Central memory CD8-positive, alpha-beta T cell (primary cell): Measurements from ENCODE around the gene TUB.

Experiments used
- ATAC-seq: fragments of 150-1000 bp; cut with Tn5 transposase; replicated peaks from 2 replicates; pipeline ENCODE4 v1.10.0; 2022; ENCODE audit warnings: mild to moderate bottlenecking, moderate FRiP score, moderate number of reproducible peaks; ENCODE audit not compliant: poor library complexity, severe bottlenecking; ENCODE audit errors: extremely low read depth
- DNase-seq, 2 donors: peaks; one replicate each; pipeline ENCODE4 v3.0.0; 2021; ENCODE audit warnings: low spot score in 2 of 2
- H3K27ac Mint-ChIP-seq: one replicate; pipeline ENCODE4 v1.8.0; 2022; ENCODE audit warnings: low read depth, mild to moderate bottlenecking, moderate library complexity, mixed read lengths
- H3K27me3 Mint-ChIP-seq: one replicate; pipeline ENCODE4 v1.8.0; 2022; ENCODE audit warnings: mixed read lengths
- H3K36me3 Mint-ChIP-seq: one replicate; pipeline ENCODE4 v1.8.0; 2022; ENCODE audit warnings: mild to moderate bottlenecking, moderate library complexity, mixed read lengths; ENCODE audit not compliant: insufficient read depth
- H3K4me1 Mint-ChIP-seq: one replicate; pipeline ENCODE4 v1.8.0; 2022; ENCODE audit warnings: mixed read lengths
- H3K4me3 Mint-ChIP-seq: one replicate; pipeline ENCODE4 v1.8.0; 2022; ENCODE audit warnings: mild to moderate bottlenecking, moderate library complexity, mixed read lengths
- H3K9me3 Mint-ChIP-seq: one replicate; pipeline ENCODE4 v1.8.0; 2022; ENCODE audit warnings: mixed read lengths

The TUB gene

GRCh38 chr11:8100158-8100557, 19.1 kb downstream of the TUB start:
- Mint-ChIP-seq H3K27ac (no peak overlapping the region), H3K27me3 (no peaks in the 10 kb centered on the region), H3K4me1 (no peaks in the 10 kb centered on the region), H3K4me3 (no peak overlapping the region), H3K36me3 (no peaks in the 10 kb centered on the region), H3K9me3 (no peaks in the 10 kb centered on the region)
- DNase-seq (peak in 1 of 2 donors; percentile 8), ATAC-seq (no peak)

GRCh38 chr11:8100605-8101004, 19.6 kb downstream of the TUB start:
- DNase-seq (no peak), ATAC-seq (no peak)
- no peaks in the 10 kb centered on the region for H3K9me3 Mint-ChIP-seq
- no peak overlapping the region for H3K27ac Mint-ChIP-seq
- H3K4me1 Mint-ChIP-seq: no peaks in the 10 kb centered on the region
- H3K27me3 Mint-ChIP-seq: no peaks in the 10 kb centered on the region
- H3K4me3 Mint-ChIP-seq: no peak overlapping the region
- H3K36me3 Mint-ChIP-seq: no peaks in the 10 kb centered on the region

GRCh38 chr11:8101421-8101820, 20.4 kb downstream of the TUB start:
- Mint-ChIP-seq H3K27ac (peak overlapping the region; percentile 11), H3K27me3 (no peaks in the 10 kb centered on the region), H3K9me3 (no peaks in the 10 kb centered on the region), H3K4me3 (no peak overlapping the region), H3K36me3 (no peaks in the 10 kb centered on the region), H3K4me1 (no peaks in the 10 kb centered on the region)
- DNase-seq: no peak
- ATAC-seq: no peak

- no peak for DNase-seq
- Mint-ChIP-seq H3K4me3 (no peak overlapping the region), H3K9me3 (no peaks in the 10 kb centered on the region), H3K27me3 (no peaks in the 10 kb centered on the region), H3K36me3 (peaks cover 2% of the 10 kb centered on the region), H3K27ac (no peak overlapping the region), H3K4me1 (no peaks in the 10 kb centered on the region)
- no peak for ATAC-seq
These were observed 21.4 kb downstream of the TUB start for GRCh38 chr11:8102296-8102915.

- H3K27ac Mint-ChIP-seq: no peak overlapping the region
- peaks cover 2% of the 10 kb centered on the region for H3K36me3 Mint-ChIP-seq
- ATAC-seq (no peak), DNase-seq (no peak)
- H3K4me1 Mint-ChIP-seq: no peaks in the 10 kb centered on the region
- H3K27me3 Mint-ChIP-seq: no peaks in the 10 kb centered on the region
- H3K4me3 Mint-ChIP-seq: no peak overlapping the region
- no peaks in the 10 kb centered on the region for H3K9me3 Mint-ChIP-seq
These were observed 22.0 kb downstream of the TUB start for GRCh38 chr11:8102965-8103364.

GRCh38 chr11:8103909-8104308, 22.9 kb downstream of the TUB start:
- ATAC-seq (no peak), DNase-seq (no peak)
- Mint-ChIP-seq H3K27me3 (no peaks in the 10 kb centered on the region), H3K4me1 (no peaks in the 10 kb centered on the region), H3K4me3 (no peak overlapping the region), H3K27ac (no peak overlapping the region), H3K9me3 (no peaks in the 10 kb centered on the region), H3K36me3 (peaks cover 2% of the 10 kb centered on the region)

GRCh38 chr11:8105133-8105532, 24.1 kb downstream of the TUB start:
- no peak for DNase-seq
- no peak overlapping the region for H3K4me3 Mint-ChIP-seq
- H3K9me3 Mint-ChIP-seq: no peaks in the 10 kb centered on the region
- H3K27me3 Mint-ChIP-seq: no peaks in the 10 kb centered on the region
- no peak for ATAC-seq
- no peak overlapping the region for H3K27ac Mint-ChIP-seq
- H3K36me3 Mint-ChIP-seq: peaks cover 2% of the 10 kb centered on the region
- H3K4me1 Mint-ChIP-seq: no peaks in the 10 kb centered on the region

GRCh38 chr11:8105666-8106065, 24.7 kb downstream of the TUB start:
- H3K27ac Mint-ChIP-seq: no peak overlapping the region
- no peak for ATAC-seq
- H3K4me1 Mint-ChIP-seq: no peaks in the 10 kb centered on the region
- no peaks in the 10 kb centered on the region for H3K27me3 Mint-ChIP-seq
- H3K9me3 Mint-ChIP-seq: no peaks in the 10 kb centered on the region
- DNase-seq: no peak
- H3K36me3 Mint-ChIP-seq: peaks cover 2% of the 10 kb centered on the region
- H3K4me3 Mint-ChIP-seq: no peak overlapping the region

- Mint-ChIP-seq H3K36me3 (peaks cover 9% of the 10 kb centered on the region), H3K4me3 (no peak overlapping the region), H3K4me1 (no peaks in the 10 kb centered on the region), H3K27me3 (peaks cover 9% of the 10 kb centered on the region), H3K27ac (no peak overlapping the region), H3K9me3 (no peaks in the 10 kb centered on the region)
- DNase-seq (no peak), ATAC-seq (no peak)
These were observed 25.7 kb downstream of the TUB start for GRCh38 chr11:8106679-8107078.

- Mint-ChIP-seq H3K27me3 (peaks cover 9% of the 10 kb centered on the region), H3K9me3 (no peaks in the 10 kb centered on the region), H3K4me3 (no peak overlapping the region), H3K36me3 (peaks cover 9% of the 10 kb centered on the region), H3K4me1 (no peaks in the 10 kb centered on the region), H3K27ac (no peak overlapping the region)
- DNase-seq (no peak), ATAC-seq (no peak)
These were observed 26.6 kb downstream of the TUB start for GRCh38 chr11:8107642-8108041.

- no peak for DNase-seq
- Mint-ChIP-seq H3K9me3 (no peaks in the 10 kb centered on the region), H3K27ac (no peak overlapping the region), H3K27me3 (peaks cover 9% of the 10 kb centered on the region), H3K36me3 (peaks cover 9% of the 10 kb centered on the region), H3K4me1 (no peaks in the 10 kb centered on the region), H3K4me3 (no peak overlapping the region)
- no peak for ATAC-seq
These were observed 27.4 kb downstream of the TUB start for GRCh38 chr11:8108421-8108820.

GRCh38 chr11:8109675-8110074, 28.7 kb downstream of the TUB start:
- no peak for ATAC-seq
- H3K4me1 Mint-ChIP-seq: no peaks in the 10 kb centered on the region
- H3K27ac Mint-ChIP-seq: no peak overlapping the region
- peaks cover 11% of the 10 kb centered on the region for H3K36me3 Mint-ChIP-seq
- no peak for DNase-seq
- peaks cover 3% of the 10 kb centered on the region for H3K9me3 Mint-ChIP-seq
- peaks cover 9% of the 10 kb centered on the region for H3K27me3 Mint-ChIP-seq
- no peak overlapping the region for H3K4me3 Mint-ChIP-seq

- H3K4me1 Mint-ChIP-seq: no peaks in the 10 kb centered on the region
- no peak overlapping the region for H3K27ac Mint-ChIP-seq
- peaks cover 9% of the 10 kb centered on the region for H3K27me3 Mint-ChIP-seq
- DNase-seq (no peak), ATAC-seq (no peak)
- peaks cover 11% of the 10 kb centered on the region for H3K36me3 Mint-ChIP-seq
- peaks cover 7% of the 10 kb centered on the region for H3K9me3 Mint-ChIP-seq
- no peak overlapping the region for H3K4me3 Mint-ChIP-seq
These were observed 29.4 kb downstream of the TUB start for GRCh38 chr11:8110396-8110795.

GRCh38 chr11:8111636-8112035, 30.6 kb downstream of the TUB start:
- ATAC-seq (no peak), DNase-seq (no peak)
- peaks cover 9% of the 10 kb centered on the region for H3K27me3 Mint-ChIP-seq
- no peak overlapping the region for H3K27ac Mint-ChIP-seq
- H3K36me3 Mint-ChIP-seq: peaks cover 11% of the 10 kb centered on the region
- no peaks in the 10 kb centered on the region for H3K4me1 Mint-ChIP-seq
- H3K4me3 Mint-ChIP-seq: no peak overlapping the region
- H3K9me3 Mint-ChIP-seq: peaks cover 7% of the 10 kb centered on the region
